AG04450 (cell line): ENCODE data around the gene C7orf25. TPM values are rescaled to one million over a fixed set of nuclear protein-coding genes. Genes with fewer than 3 reads are reported as not detected.

ENCODE experiments used
- CTCF ChIA-PET: fragments of 300-600, 350-600 bp; formaldehyde crosslinking; extraction: SDS; loops from one replicate; lab custom pipeline; 2022; ENCODE audit warnings: antibody characterized with exemption, inconsistent platforms; lab: Charles Lee
- POLR2A ChIA-PET: fragments of 350-600 bp; formaldehyde crosslinking; extraction: SDS; loops from one replicate; lab custom pipeline; 2021; ENCODE audit warnings: antibody characterized with exemption, inconsistent platforms; lab: Yijun Ruan, JAX
- DNase-seq: peaks from one replicate; pipeline ENCODE4 v3.0.0-alpha.2; 2011; ENCODE audit warnings: low read depth, low spot score
- H3K27ac ChIP-seq: one replicate; pipeline ENCODE4 v1.5.1; 2012; ENCODE audit warnings: low read depth, low read length, control low read depth
- H3K27me3 ChIP-seq: one replicate; pipeline ENCODE4 v1.6.0; 2012; ENCODE audit warnings: low read length; ENCODE audit not compliant: control insufficient read depth, insufficient read depth
- H3K4me3 ChIP-seq: 2 replicates; pipeline ENCODE4 v1.5.1; 2011; ENCODE audit warnings: mild to moderate bottlenecking, low read depth, low read length, control low read depth
- H3K9me3 ChIP-seq: 2 replicates; pipeline ENCODE4 v1.5.1; 2012; ENCODE audit warnings: low read length; ENCODE audit not compliant: control insufficient read depth, insufficient read depth
- polyA plus RNA-seq: library from polyadenylated mRNA; depleted of rRNA; stranded (reverse); fragments of >200 nt; gene quantifications from 2 replicates; pipeline ENCODE4 v1.2.3, GENCODE V29; 2011
- TF ChIP-seq, protein P1 (sequence below): IDR thresholded peaks from 2 replicates; pipeline ENCODE4 v1.5.1; 2011; ENCODE audit warnings: low read depth, low read length, control low read depth, inconsistent platforms

C7orf25 gene
- polyA plus RNA-seq, 1 experiment: 3.8 TPM

DNA sequence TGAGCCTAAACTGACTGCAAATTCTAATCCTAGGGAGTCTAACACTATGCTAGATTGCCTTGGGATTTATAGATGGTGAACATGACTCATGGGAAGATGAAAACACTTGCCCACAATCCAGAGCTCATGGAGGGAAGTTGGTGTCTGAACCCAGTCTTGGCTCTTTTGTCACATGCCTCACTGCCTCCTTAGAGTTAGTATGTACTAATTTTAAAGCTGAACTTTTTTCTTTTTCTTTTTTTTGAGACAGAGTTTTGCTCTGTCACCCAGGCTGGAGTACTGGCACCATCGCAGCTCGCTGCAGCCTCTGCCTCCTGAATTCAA, 34.7 kb upstream of the C7orf25 start:
- no peak overlapping the region for H3K27ac ChIP-seq
- no peak for DNase-seq
- no peaks in the 10 kb centered on the region for H3K9me3 ChIP-seq
- POLR2A ChIA-PET: no interaction called here
- TF ChIP-seq, protein P1, sequence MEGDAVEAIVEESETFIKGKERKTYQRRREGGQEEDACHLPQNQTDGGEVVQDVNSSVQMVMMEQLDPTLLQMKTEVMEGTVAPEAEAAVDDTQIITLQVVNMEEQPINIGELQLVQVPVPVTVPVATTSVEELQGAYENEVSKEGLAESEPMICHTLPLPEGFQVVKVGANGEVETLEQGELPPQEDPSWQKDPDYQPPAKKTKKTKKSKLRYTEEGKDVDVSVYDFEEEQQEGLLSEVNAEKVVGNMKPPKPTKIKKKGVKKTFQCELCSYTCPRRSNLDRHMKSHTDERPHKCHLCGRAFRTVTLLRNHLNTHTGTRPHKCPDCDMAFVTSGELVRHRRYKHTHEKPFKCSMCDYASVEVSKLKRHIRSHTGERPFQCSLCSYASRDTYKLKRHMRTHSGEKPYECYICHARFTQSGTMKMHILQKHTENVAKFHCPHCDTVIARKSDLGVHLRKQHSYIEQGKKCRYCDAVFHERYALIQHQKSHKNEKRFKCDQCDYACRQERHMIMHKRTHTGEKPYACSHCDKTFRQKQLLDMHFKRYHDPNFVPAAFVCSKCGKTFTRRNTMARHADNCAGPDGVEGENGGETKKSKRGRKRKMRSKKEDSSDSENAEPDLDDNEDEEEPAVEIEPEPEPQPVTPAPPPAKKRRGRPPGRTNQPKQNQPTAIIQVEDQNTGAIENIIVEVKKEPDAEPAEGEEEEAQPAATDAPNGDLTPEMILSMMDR: no peak
- no peaks in the 10 kb centered on the region for H3K27me3 ChIP-seq
- H3K4me3 ChIP-seq: no peak overlapping the region
- CTCF ChIA-PET: interaction anchor here (2.1 kb wide), 1 partner anchor 509 kb away, joined by 9 read pairs; no protein-coding TSS in a partner anchor

DNA sequence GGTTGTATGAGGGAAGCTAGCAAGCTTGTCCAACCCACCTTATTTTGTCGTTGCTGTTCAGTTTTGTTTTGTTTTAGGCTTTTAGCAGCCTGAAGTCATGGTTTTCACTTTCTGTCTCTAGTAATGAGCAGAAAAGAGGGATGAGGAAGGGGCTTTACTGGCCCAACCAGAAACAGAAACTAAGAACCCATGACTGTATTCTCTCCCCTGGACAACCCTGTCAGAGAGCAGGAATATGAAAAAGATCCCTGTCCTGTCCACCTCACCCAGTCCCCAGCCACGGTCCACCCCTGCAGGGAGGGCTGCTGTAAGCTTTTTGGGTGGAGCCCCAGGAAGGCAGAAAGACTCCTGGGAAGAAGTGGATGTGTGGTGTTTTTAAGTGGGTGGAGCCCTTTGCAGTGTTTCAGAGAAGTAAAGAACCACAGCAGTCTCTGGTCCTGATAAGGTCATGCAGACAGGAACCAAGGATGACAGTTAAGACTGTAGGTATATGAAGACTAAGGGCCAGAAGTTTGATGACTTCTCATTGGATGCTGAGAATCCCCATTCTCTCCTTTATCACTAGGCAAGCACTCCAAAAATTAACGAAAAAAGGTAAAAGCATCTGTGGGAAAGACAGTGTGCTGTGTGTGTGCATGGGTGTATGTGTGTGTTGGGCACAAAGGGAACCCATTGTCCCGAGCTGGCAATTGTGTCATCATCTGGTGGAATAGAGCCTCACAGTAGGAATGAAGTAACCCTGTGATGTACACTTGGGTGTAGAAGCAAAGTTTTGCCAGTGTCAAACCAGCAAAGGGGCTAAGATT, 34.2 kb upstream of the C7orf25 start:
- Histone ChIP-seq H3K27me3 (no peaks in the 10 kb centered on the region), H3K9me3 (no peaks in the 10 kb centered on the region), H3K27ac (no peak overlapping the region), H3K4me3 (no peak overlapping the region; the same call in 1 of the 2 replicates)
- DNase-seq: no peak
- TF ChIP-seq, protein P1: no peak
- CTCF ChIA-PET: interaction anchor here (1.0 to 5.7 kb wide), 3 partner anchors 162 to 509 kb away, joined by 4 to 85 read pairs (median 9); no protein-coding TSS in a partner anchor
- POLR2A ChIA-PET: no interaction called here

DNA sequence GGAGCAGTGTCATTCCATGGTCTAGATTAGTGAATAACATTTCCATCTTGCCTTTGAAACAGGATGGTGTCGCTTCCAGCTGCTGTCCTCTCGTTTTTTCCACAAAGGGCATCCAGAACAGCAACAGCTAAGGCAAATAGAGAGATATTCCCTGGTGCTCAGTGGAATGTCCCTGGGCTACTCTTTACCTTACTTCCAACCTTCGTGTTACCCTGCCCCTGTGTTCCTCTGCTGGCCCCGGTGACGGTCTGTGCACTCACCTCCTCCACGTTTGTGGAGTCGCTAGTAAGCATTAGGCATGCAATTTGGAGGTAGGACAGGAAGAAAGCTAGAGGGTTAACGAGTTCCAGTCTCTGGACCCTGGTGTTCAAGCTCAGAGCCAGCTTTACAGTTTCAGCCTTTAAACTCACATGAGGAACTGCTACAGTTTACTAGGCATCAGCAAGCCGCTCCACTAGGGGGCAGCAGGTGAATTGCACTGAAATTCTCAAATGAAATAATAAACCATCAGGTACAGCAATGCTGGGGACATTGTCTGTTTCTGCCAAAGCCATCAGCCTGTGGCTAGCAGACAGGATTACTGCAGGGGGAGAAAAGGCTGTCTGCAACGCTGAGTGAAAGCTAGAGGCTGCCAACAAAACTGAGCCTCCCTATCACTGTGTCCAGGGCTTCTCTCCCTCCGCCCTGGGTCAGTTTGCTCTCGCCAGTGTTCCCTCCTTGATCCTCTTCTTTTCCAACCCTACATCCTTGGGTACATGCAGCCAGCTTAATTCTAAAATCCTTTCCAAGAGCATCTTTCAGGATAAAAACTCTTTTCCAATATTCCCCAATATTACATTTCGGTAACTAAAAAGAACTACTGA, 29.3 kb upstream of the C7orf25 start:
- ChIA-PET CTCF (interaction anchor here (0.6 to 5.7 kb wide), 66 partner anchors 8 to 1000 kb away, joined by 3 to 85 read pairs (median 4); partner anchors contain the start of genes C7orf25, MRPL32, PSMA2 and STK17A), POLR2A (interaction anchor here (0.7 kb wide), 1 partner anchor 9 kb away, joined by 3 read pairs; the partner anchor contains the start of genes MRPL32 and PSMA2)
- TF ChIP-seq, protein P1: peak; percentile 95
- Histone ChIP-seq H3K27me3 (no peaks in the 10 kb centered on the region), H3K9me3 (no peaks in the 10 kb centered on the region), H3K27ac (no peak overlapping the region), H3K4me3 (no peak overlapping the region)
- DNase-seq: peak; percentile 41

DNA sequence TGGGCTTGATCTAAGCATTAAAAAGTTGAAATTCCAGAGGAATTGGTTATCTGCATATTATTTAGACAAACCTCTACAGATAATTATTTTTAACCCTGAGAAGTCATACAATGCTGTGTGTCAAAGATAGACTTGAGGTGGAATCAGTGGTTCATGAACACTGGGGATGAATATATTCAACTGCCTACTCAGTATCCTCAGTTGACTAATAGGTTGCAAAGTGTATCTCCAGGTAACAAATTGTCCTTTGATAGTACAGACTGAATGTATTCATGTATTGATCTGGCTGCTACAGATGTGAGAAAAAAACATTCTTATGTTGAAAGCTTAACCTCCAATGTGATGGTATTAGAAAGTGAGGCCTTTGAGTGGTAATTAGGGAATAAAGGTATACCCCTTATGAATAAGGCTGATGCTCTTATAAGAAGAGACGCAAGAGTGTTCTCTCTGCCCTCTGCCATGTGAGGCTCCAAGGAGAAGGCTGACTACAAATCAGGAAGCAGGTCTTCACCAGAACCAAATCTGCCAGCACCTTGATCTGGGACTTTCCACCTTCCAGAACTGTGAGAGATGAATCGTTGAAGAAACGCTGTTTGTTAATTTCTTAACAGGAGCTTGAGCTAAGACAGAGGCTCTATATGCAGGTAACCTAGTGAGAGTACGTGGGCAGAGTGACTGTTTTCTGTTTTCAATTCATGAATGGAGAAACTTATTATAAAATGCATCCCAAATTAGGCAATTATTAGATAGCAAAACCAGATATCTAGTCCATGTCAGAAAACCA, 27.8 kb upstream of the C7orf25 start:
- H3K4me3 ChIP-seq: no peak overlapping the region
- ChIA-PET CTCF (interaction anchor here (1.3 to 4.2 kb wide), 5 partner anchors 10 to 516 kb away, joined by 3 to 41 read pairs (median 8); no protein-coding TSS in a partner anchor), POLR2A (no interaction called here)
- TF ChIP-seq, protein P1: no peak
- no peaks in the 10 kb centered on the region for H3K9me3 ChIP-seq
- no peak overlapping the region for H3K27ac ChIP-seq
- DNase-seq: no peak
- no peaks in the 10 kb centered on the region for H3K27me3 ChIP-seq
